Endothelial cell of umbilical vein (primary cell): ENCODE measurements around the gene PLPPR4. TPM values are rescaled to one million over a fixed set of nuclear protein-coding genes. Genes with fewer than 3 reads are reported as not detected.

Experiments used
- BruUV-seq: library from RNA; stranded (reverse); fragments of 400-500 nt; replicated peaks from 2 replicates; lab custom pipeline; 2021; lab: Mats Ljungman, UMichigan
- CTCF ChIA-PET: fragments of 300-600, 350-600 bp; sonication (Branson Sonifier 250); formaldehyde crosslinking; loops from one replicate; lab custom pipeline; 2021; ENCODE audit warnings: antibody characterized with exemption, inconsistent platforms; lab: Charles Lee
- POLR2A ChIA-PET: fragments of 300-600, 350-600 bp; sonication (Branson Sonifier 250); formaldehyde crosslinking; loops from one replicate; lab custom pipeline; 2021; ENCODE audit warnings: antibody characterized with exemption, inconsistent platforms; lab: Charles Lee
- DNase-seq: peaks from one replicate; pipeline ENCODE4 v3.0.0-alpha.2; 2011; ENCODE audit warnings: low read depth, low spot score
- FAIRE-seq: peaks from 2 replicates; lab custom pipeline; 2011; peaks lifted over from hg19 to GRCh38; lab: Jason Lieb, UNC
- H2AFZ ChIP-seq: 2 replicates; pipeline ENCODE4 v1.6.0; 2012; ENCODE audit warnings: low read depth, low read length, control low read depth, inconsistent platforms
- H3K27ac ChIP-seq: 2 replicates; pipeline ENCODE4 v1.5.1; 2011; ENCODE audit warnings: low read depth, mild to moderate bottlenecking, control low read depth, low read length, moderate library complexity; ENCODE audit not compliant: insufficient read depth
- H3K27me3 ChIP-seq, 2 experiments: 2 replicates each; pipeline versions ENCODE4 v1.6.0 to v1.6.1; 2011; ENCODE audit warnings: low read length in 2 of 2, mixed read lengths in 1 of 2; ENCODE audit not compliant: control insufficient read depth in 2 of 2, insufficient read depth in 2 of 2
- H3K36me3 ChIP-seq, 2 experiments: 2 replicates in 1 of 2; 3 replicates in 1 of 2; pipeline ENCODE4 v1.5.1; 2011; ENCODE audit warnings: low read length in 2 of 2, mild to moderate bottlenecking in 1 of 2, moderate library complexity in 1 of 2; ENCODE audit not compliant: control insufficient read depth in 2 of 2, insufficient read depth in 2 of 2; ENCODE audit errors: extremely low read depth in 1 of 2
- H3K4me1 ChIP-seq: 3 replicates; pipeline ENCODE4 v1.5.1; 2011; ENCODE audit warnings: mild to moderate bottlenecking, low read length; ENCODE audit not compliant: control insufficient read depth, insufficient read depth; ENCODE audit errors: extremely low read depth
- H3K4me2 ChIP-seq: 2 replicates; pipeline ENCODE4 v1.6.1; 2011; ENCODE audit warnings: low read length, control low read depth, mixed read lengths; ENCODE audit not compliant: insufficient read depth
- H3K4me3 ChIP-seq, 3 experiments: fragments of 200-600 bp in 1 of 3; sonication (generic), shearing (Covaris generic) in 1 of 3; replicated peaks in 1 of 3; 2 replicates each; pipeline ENCODE4 v1.5.1; 2011 to 2016; ENCODE audit warnings: control low read depth in 3 of 3, low read length in 3 of 3, mild to moderate bottlenecking in 2 of 3, inconsistent platforms in 1 of 3, low read depth in 1 of 3, moderate library complexity in 1 of 3; ENCODE audit not compliant: insufficient read depth in 1 of 3
- H3K79me2 ChIP-seq: 2 replicates; pipeline ENCODE4 v1.6.0; 2012; ENCODE audit warnings: low read length, inconsistent platforms; ENCODE audit not compliant: control insufficient read depth, insufficient read depth
- H3K9ac ChIP-seq: replicated peaks from 2 replicates; pipeline ENCODE3; 2011; ENCODE audit warnings: low read length, control low read depth; ENCODE audit not compliant: insufficient read depth; ENCODE audit errors: extremely low read depth
- H3K9me1 ChIP-seq: replicated peaks from 3 replicates; pipeline ENCODE4 v1.6.0; 2011; ENCODE audit warnings: mild to moderate bottlenecking, low read length; ENCODE audit not compliant: control insufficient read depth, insufficient read depth; ENCODE audit errors: extremely low read depth
- H3K9me3 ChIP-seq: replicated peaks from 2 replicates; pipeline ENCODE4 v1.5.1; 2012; ENCODE audit warnings: low read length, inconsistent platforms; ENCODE audit not compliant: control insufficient read depth, insufficient read depth
- H4K20me1 ChIP-seq: replicated peaks from 2 replicates; pipeline ENCODE3; 2011; ENCODE audit warnings: mild to moderate bottlenecking, low read length; ENCODE audit not compliant: control insufficient read depth, insufficient read depth; ENCODE audit errors: extremely low read depth
- CTCF ChIP-seq, 2 donors: IDR thresholded peaks; 1 replicate in 1 of 2; 2 replicates in 1 of 2; pipeline ENCODE4 v1.5.1; 2011; ENCODE audit warnings: low read length in 2 of 2, mild to moderate bottlenecking in 2 of 2, moderate library complexity in 2 of 2, control low read depth in 1 of 2, inconsistent platforms in 1 of 2, low read depth in 1 of 2; ENCODE audit not compliant: insufficient read depth in 1 of 2; ENCODE audit errors: extremely low read depth in 1 of 2
- EZH2 ChIP-seq: IDR thresholded peaks from 2 replicates; pipeline ENCODE4 v1.6.1; 2012; ENCODE audit warnings: borderline replicate concordance, low read depth, mild to moderate bottlenecking, moderate library complexity, low read length, inconsistent platforms; ENCODE audit not compliant: severe bottlenecking
- FOS ChIP-seq: IDR thresholded peaks from 2 replicates; pipeline ENCODE4 v1.6.1; 2011; ENCODE audit warnings: mild to moderate bottlenecking, low read length, moderate library complexity, borderline replicate concordance; ENCODE audit not compliant: insufficient read depth
- GATA2 ChIP-seq: IDR thresholded peaks from 2 replicates; pipeline ENCODE4 v1.7.0; 2011; ENCODE audit warnings: low read depth, mild to moderate bottlenecking, moderate library complexity, mixed read lengths, low read length; ENCODE audit not compliant: insufficient read length, insufficient read depth
- JUN ChIP-seq: IDR thresholded peaks from 2 replicates; pipeline ENCODE4 v1.6.1; 2011; ENCODE audit warnings: borderline replicate concordance, low read depth; ENCODE audit not compliant: insufficient read length, insufficient read depth
- MAX ChIP-seq: IDR thresholded peaks from 2 replicates; pipeline ENCODE4 v1.6.1; 2011; ENCODE audit not compliant: insufficient read depth, insufficient read length
- MYC ChIP-seq: IDR thresholded peaks from one replicate; pipeline ENCODE4 v1.6.1; 2011; ENCODE audit warnings: mild to moderate bottlenecking, low read depth, low read length
- POLR2A ChIP-seq: IDR thresholded peaks from 2 replicates; pipeline ENCODE4 v1.6.1; 2012; ENCODE audit warnings: low read depth, mild to moderate bottlenecking, control low read depth, low read length
- POLR2AphosphoS5 ChIP-seq: IDR thresholded peaks from 2 replicates; pipeline ENCODE4 v1.6.1; 2012; ENCODE audit warnings: low read depth, mild to moderate bottlenecking, control low read depth, low read length, moderate library complexity; ENCODE audit not compliant: insufficient read depth
- dilution Hi-C: fragments of 300-500 bp; cut with MboI; formaldehyde crosslinking; loops from one replicate; pipeline ENCODE4 v1.15.0; 2019; ENCODE audit warnings: low sequenced_read_pairs; ENCODE audit not compliant: extremely low pct_ligation_motif_present
- intact Hi-C: fragments of 100-400 bp; cut with micrococcal nuclease; formaldehyde crosslinking; loops from one replicate; pipeline ENCODE4 v1.10.0; 2022
- polyA plus RNA-seq, 4 experiments: library from polyadenylated mRNA; depleted of rRNA in 3 of 4; stranded (reverse) in 3 of 4; unstranded in 1 of 4; fragments of >200 nt; gene quantifications; 2 replicates each; pipeline versions ENCODE4 v1.2.1 to v1.2.3, GENCODE V29; 2011 to 2012; ENCODE audit warnings: missing spikeins in 1 of 4
- total RNA-seq: library from RNA; stranded (reverse); gene quantifications from 2 replicates; pipeline ENCODE4 v1.2.3, GENCODE V29; 2021

The PLPPR4 gene
- total and polyA plus RNA-seq, 2 donors (not counting 3 experiments of a cell fraction or from before 2014, with no cell fraction given): not detected

GRCh38 chr1:99230695-99231094, 33.6 kb upstream of the PLPPR4 start:
- BruUV-seq: no TSS peak
- Histone ChIP-seq H3K9me3 (no peaks in the 10 kb centered on the region), H3K9ac (no peak overlapping the region), H3K4me1 (no peaks in the 10 kb centered on the region), H2AFZ (no peak overlapping the region), H3K27me3 (peaks cover 9 to 16% of the 10 kb centered on the region in 2 experiments), H3K9me1 (no peaks in the 10 kb centered on the region), H3K4me3 (no peak overlapping the region), H3K4me2 (no peak overlapping the region), H3K36me3 (no peaks in the 10 kb centered on the region), H3K79me2 (no peaks in the 10 kb centered on the region), H4K20me1 (no peaks in the 10 kb centered on the region), H3K27ac (no peak overlapping the region)
- CTCF ChIA-PET: interaction anchor here (0.8 to 1.6 kb wide), 2 partner anchors 10 to 33 kb away, joined by 3 read pairs; no protein-coding TSS in a partner anchor
- FAIRE-seq (no peak), DNase-seq (no peak)
- intact Hi-C loops (no loop called here), dilution Hi-C loops (no loop called here)
- POLR2A ChIA-PET: no interaction called here
- TF ChIP-seq MAX: no peak
- no peak for TF ChIP-seq EZH2
- no peak for TF ChIP-seq MYC
- no peak for TF ChIP-seq CTCF (IDR thresholded peaks at IDR 0.05; ENCODE audit: extremely low read depth in 1 of 2, insufficient read depth in 1 of 2, low read depth in 1 of 2, low read length in 2 of 2)
- TF ChIP-seq FOS: no peak
- no peak for TF ChIP-seq POLR2A
- no peak for TF ChIP-seq POLR2AphosphoS5
- TF ChIP-seq JUN: no peak
- TF ChIP-seq GATA2: no peak
